K562 (cell line): ENCODE measurements around the gene AFF1. TPM values are rescaled to one million over a fixed set of nuclear protein-coding genes. Genes with fewer than 3 reads are reported as not detected.
A peak's percentile ranks its signal among the peaks of the same experiment; 100 is the strongest.

Experiments
- CEBPG ChIP-seq, 3 experiments: fragments of 200-800 bp in 1 of 3; sonication (Bioruptor generic) in 1 of 3; sonication (generic) in 1 of 3; formaldehyde crosslinking in 1 of 3; IDR thresholded peaks in 2 of 3; conservative IDR thresholded peaks in 1 of 3; 2 replicates each; pipeline versions ENCODE4 v1.6.1 to v1.8.0; 2016 to 2022; ENCODE audit warnings: missing compliant biosample characterization in 2 of 3, missing genetic modification characterization in 2 of 3, mild to moderate bottlenecking in 1 of 3, missing genetic modification reagents in 1 of 3
- FOXK2 ChIP-seq, 2 experiments: fragments of 450-650 bp; IDR thresholded peaks in 1 of 2; conservative IDR thresholded peaks in 1 of 2; 2 replicates each; pipeline ENCODE4 v1.6.1; 2016; ENCODE audit warnings: low read depth in 2 of 2, mild to moderate bottlenecking in 1 of 2
- PML ChIP-seq: IDR thresholded peaks from 2 replicates; pipeline ENCODE4 v1.6.1; 2012; ENCODE audit warnings: low read length, inconsistent platforms
- REST ChIP-seq, 2 experiments: fragments of 450-650 bp; formaldehyde crosslinking in 1 of 2; IDR thresholded peaks; 2 replicates each; pipeline versions ENCODE4 v1.4.0 to v1.6.1; 2014 to 2020; ENCODE audit warnings: mild to moderate bottlenecking in 2 of 2, borderline replicate concordance in 1 of 2, low read depth in 1 of 2
- STAG1 ChIP-seq: sonication (generic); formaldehyde crosslinking; IDR thresholded peaks from 2 replicates; pipeline ENCODE4 v1.5.0; 2020; ENCODE audit warnings: missing genetic modification reagents, borderline replicate concordance
- TGIF2 ChIP-seq: sonication (generic); formaldehyde crosslinking; IDR thresholded peaks from 2 replicates; pipeline ENCODE4 v1.8.1; 2022; ENCODE audit warnings: mild to moderate bottlenecking, missing genetic modification reagents, moderate library complexity
- ZEB2 ChIP-seq: fragments of 450-650 bp; IDR thresholded peaks from 2 replicates; pipeline ENCODE4 v1.6.1; 2016
- ZFP36 ChIP-seq: fragments of 150-350 bp; IDR thresholded peaks from 2 replicates; pipeline ENCODE4 v1.6.1; 2018; ENCODE audit warnings: low read length, low read depth; ENCODE audit not compliant: partially characterized antibody
- ZNF253 ChIP-seq: fragments of 250-450 bp; sonication (Bioruptor Pico); conservative IDR thresholded peaks from 2 replicates; pipeline ENCODE4 v1.6.1; 2021; ENCODE audit warnings: mild to moderate bottlenecking
- ZNF445 ChIP-seq: fragments of 250-450 bp; sonication (Bioruptor Pico); IDR thresholded peaks from 2 replicates; pipeline ENCODE4 v1.4.0; 2020; ENCODE audit warnings: low read depth, mild to moderate bottlenecking, moderate library complexity
- polyA plus RNA-seq, 8 experiments: library from polyadenylated mRNA; depleted of rRNA in 4 of 8; stranded (reverse) in 5 of 8; unstranded in 3 of 8; fragments of >200 nt; fragmentation: Nextera tagmentation in 2 of 8; fragmentation: Illumina TruSeq in 1 of 8; extraction: Ambion mirVana in 2 of 8; extraction: Trizol in 1 of 8; gene quantifications; 2 replicates each; pipeline versions ENCODE4 v1.2.1 to v1.2.3, GENCODE V29; 2011 to 2014; ENCODE audit warnings: inconsistent platforms in 1 of 8, missing spikeins in 1 of 8
- total RNA-seq, 7 experiments: library from RNA; depleted of rRNA in 6 of 7; stranded (reverse); fragments of >200 nt in 6 of 7; fragmentation: Illumina TruSeq in 2 of 7; extraction: Trizol in 2 of 7; gene quantifications; 2 replicates each; pipeline versions ENCODE4 v1.2.1 to v1.2.3, GENCODE V29; 2011 to 2021; ENCODE audit warnings: low replicate concordance in 1 of 7
- TF ChIP-seq, protein P1 (sequence below), 2 experiments: fragments of 450-650 bp; IDR thresholded peaks; 2 replicates each; pipeline ENCODE4 v1.6.1; 2016
- TF ChIP-seq, protein P2 (sequence below): fragments of 450-650 bp; IDR thresholded peaks from 2 replicates; pipeline ENCODE4 v1.6.1; 2017; ENCODE audit warnings: antibody characterized with exemption, mild to moderate bottlenecking

The AFF1 gene
- total and polyA plus RNA-seq, 9 of the 15 experiments (the other 6 are each of a cell fraction or from before 2014, with no cell fraction given), result 4.1 to 47.5 (median 17.2) TPM

GRCh38 chr4:86895692-86896488 lies 38.9 kb upstream of the AFF1 start (continued):
- TF ChIP-seq ZNF253 (CRISPR knock-in tag), result no peak
- TF ChIP-seq, protein P1, sequence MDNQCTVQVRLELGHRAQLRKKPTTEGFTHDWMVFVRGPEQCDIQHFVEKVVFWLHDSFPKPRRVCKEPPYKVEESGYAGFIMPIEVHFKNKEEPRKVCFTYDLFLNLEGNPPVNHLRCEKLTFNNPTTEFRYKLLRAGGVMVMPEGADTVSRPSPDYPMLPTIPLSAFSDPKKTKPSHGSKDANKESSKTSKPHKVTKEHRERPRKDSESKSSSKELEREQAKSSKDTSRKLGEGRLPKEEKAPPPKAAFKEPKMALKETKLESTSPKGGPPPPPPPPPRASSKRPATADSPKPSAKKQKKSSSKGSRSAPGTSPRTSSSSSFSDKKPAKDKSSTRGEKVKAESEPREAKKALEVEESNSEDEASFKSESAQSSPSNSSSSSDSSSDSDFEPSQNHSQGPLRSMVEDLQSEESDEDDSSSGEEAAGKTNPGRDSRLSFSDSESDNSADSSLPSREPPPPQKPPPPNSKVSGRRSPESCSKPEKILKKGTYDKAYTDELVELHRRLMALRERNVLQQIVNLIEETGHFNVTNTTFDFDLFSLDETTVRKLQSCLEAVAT (IDR thresholded peaks at IDR 0.05), result 0 out of 4 replicates have a peak, but pooled peaks of 1 of the 2 experiments have one; percentile 44
- TF ChIP-seq PML, result no peak
- TF ChIP-seq, protein P2, sequence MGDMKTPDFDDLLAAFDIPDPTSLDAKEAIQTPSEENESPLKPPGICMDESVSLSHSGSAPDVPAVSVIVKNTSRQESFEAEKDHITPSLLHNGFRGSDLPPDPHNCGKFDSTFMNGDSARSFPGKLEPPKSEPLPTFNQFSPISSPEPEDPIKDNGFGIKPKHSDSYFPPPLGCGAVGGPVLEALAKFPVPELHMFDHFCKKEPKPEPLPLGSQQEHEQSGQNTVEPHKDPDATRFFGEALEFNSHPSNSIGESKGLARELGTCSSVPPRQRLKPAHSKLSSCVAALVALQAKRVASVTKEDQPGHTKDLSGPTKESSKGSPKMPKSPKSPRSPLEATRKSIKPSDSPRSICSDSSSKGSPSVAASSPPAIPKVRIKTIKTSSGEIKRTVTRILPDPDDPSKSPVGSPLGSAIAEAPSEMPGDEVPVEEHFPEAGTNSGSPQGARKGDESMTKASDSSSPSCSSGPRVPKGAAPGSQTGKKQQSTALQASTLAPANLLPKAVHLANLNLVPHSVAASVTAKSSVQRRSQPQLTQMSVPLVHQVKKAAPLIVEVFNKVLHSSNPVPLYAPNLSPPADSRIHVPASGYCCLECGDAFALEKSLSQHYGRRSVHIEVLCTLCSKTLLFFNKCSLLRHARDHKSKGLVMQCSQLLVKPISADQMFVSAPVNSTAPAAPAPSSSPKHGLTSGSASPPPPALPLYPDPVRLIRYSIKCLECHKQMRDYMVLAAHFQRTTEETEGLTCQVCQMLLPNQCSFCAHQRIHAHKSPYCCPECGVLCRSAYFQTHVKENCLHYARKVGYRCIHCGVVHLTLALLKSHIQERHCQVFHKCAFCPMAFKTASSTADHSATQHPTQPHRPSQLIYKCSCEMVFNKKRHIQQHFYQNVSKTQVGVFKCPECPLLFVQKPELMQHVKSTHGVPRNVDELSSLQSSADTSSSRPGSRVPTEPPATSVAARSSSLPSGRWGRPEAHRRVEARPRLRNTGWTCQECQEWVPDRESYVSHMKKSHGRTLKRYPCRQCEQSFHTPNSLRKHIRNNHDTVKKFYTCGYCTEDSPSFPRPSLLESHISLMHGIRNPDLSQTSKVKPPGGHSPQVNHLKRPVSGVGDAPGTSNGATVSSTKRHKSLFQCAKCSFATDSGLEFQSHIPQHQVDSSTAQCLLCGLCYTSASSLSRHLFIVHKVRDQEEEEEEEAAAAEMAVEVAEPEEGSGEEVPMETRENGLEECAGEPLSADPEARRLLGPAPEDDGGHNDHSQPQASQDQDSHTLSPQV, result no peak
- no peak for TF ChIP-seq CEBPG (CRISPR knock-in tag; IDR thresholded peaks at IDR 0.05)
- TF ChIP-seq CEBPG (tag; conservative IDR thresholded peaks at IDR 0.05 in 1 of 2, IDR thresholded peaks at IDR 0.05 in 1 of 2), result peak in 1 of 2 experiments; percentile 52; a peak in 1 of 4 replicates
- no peak for TF ChIP-seq TGIF2 (CRISPR knock-in tag)
- TF ChIP-seq STAG1 (CRISPR knock-in tag), result no peak
- TF ChIP-seq FOXK2 (conservative IDR thresholded peaks at IDR 0.05 in 1 of 2, IDR thresholded peaks at IDR 0.05 in 1 of 2; ENCODE audit: low read depth in 2 of 2), result peak; percentile 59 to 64; a peak in 2 of 4 replicates
- TF ChIP-seq REST (IDR thresholded peaks at IDR 0.05; ENCODE audit: borderline replicate concordance), result peak; percentile 76
- TF ChIP-seq REST (CRISPR knock-in tag; IDR thresholded peaks at IDR 0.05; ENCODE audit: low read depth), result no peak
- no peak for TF ChIP-seq ZFP36
- TF ChIP-seq ZEB2, result no peak
- TF ChIP-seq ZNF445 (CRISPR knock-in tag), result no peak
